ENCODE data around the gene ARIH2. TPM values are rescaled to one million over a fixed set of nuclear protein-coding genes. Genes with fewer than 3 reads are reported as not detected.

The ARIH2 gene
- total RNA-seq, 1 donor from 2014 or later: 112 TPM

DNA sequence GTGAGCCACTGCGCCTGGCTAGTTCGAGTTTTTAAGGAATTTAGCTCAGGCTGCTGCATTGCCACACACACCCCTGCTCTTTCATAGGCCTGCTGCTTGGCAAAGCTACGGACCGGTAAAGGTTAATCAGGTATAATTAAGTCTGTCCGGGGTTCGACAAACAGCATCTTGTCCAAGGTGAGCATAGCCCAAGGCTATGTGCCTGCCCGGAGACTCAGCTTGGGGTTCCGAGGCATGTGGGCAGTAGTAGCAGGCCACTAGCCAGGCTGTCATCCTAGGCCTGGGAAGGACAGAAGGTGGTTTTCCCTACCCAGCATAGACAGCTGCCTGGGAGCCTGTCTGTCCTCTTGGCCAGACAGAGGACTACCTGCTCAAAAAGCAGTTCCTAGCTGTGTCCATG, 78.0 kb downstream of the ARIH2 start:
- ChIA-PET POLR2A (interaction anchor here (0.7 kb wide), 1 partner anchor 33 kb away, joined by 3 read pairs; the partner anchor contains the start of gene IMPDH2), CTCF (interaction anchor here (0.8 to 1.2 kb wide), 2 partner anchors 10 to 15 kb away, joined by 3 read pairs; partner anchors contain the start of gene WDR6)
- Mint-ChIP-seq H3K27me3 (no peaks in the 10 kb centered on the region), H3K27ac (no peak overlapping the region), H3K36me3 (ENCODE audit: low read depth) (peaks cover 12% of the 10 kb centered on the region), H3K4me3 (no peak overlapping the region), H3K9me3 (no peaks in the 10 kb centered on the region), H3K4me1 (peaks cover 4% of the 10 kb centered on the region)
- intact Hi-C loops (cut with micrococcal nuclease): no loop called here
- ATAC-seq (ENCODE audit: low read depth) (no peak), DNase-seq (no peak)
- TF ChIP-seq, protein P1, sequence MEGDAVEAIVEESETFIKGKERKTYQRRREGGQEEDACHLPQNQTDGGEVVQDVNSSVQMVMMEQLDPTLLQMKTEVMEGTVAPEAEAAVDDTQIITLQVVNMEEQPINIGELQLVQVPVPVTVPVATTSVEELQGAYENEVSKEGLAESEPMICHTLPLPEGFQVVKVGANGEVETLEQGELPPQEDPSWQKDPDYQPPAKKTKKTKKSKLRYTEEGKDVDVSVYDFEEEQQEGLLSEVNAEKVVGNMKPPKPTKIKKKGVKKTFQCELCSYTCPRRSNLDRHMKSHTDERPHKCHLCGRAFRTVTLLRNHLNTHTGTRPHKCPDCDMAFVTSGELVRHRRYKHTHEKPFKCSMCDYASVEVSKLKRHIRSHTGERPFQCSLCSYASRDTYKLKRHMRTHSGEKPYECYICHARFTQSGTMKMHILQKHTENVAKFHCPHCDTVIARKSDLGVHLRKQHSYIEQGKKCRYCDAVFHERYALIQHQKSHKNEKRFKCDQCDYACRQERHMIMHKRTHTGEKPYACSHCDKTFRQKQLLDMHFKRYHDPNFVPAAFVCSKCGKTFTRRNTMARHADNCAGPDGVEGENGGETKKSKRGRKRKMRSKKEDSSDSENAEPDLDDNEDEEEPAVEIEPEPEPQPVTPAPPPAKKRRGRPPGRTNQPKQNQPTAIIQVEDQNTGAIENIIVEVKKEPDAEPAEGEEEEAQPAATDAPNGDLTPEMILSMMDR (IDR thresholded peaks at IDR 0.05): no peak

DNA sequence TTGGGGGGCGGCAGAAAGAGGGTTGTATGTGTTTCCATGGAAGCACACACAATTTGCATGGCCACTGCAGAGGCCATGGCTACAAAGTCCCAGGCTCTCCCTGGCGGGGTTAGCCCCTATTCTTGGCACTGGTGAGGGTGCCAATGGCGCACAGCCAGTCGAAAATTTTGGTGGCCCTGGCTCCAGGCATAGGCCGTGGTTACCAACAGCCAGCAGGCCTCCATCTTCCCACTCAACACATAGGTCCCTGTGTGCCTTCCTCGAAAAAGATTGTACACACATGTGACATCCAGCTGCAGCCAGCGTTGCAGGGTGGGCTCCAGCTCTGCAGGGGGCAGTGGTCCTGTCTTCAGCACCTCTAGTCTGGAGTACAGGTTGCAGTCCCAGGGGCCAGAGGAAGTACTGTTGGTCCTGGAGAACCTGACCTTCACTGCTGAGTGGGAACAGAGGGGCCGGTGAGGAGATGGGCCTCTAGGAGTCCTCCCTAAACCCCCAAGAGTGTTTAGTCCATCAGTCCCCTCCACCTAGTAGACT, 78.5 kb downstream of the ARIH2 start:
- no peaks in the 10 kb centered on the region for H3K9me3 Mint-ChIP-seq
- TF ChIP-seq, protein P1 (IDR thresholded peaks at IDR 0.05): no peak
- intact Hi-C loops (cut with micrococcal nuclease): no loop called here
- DNase-seq (no peak), ATAC-seq (ENCODE audit: low read depth) (no peak)
- no peaks in the 10 kb centered on the region for H3K27me3 Mint-ChIP-seq
- H3K4me1 Mint-ChIP-seq: no peaks in the 10 kb centered on the region
- no peak overlapping the region for H3K27ac Mint-ChIP-seq
- ChIA-PET POLR2A (no interaction called here), CTCF (interaction anchor here (1.0 to 1.2 kb wide), 2 partner anchors 9 to 10 kb away, joined by 3 read pairs; partner anchors contain the start of gene WDR6)
- H3K36me3 Mint-ChIP-seq (ENCODE audit: low read depth): peaks cover 12% of the 10 kb centered on the region
- H3K4me3 Mint-ChIP-seq: no peak overlapping the region

DNA sequence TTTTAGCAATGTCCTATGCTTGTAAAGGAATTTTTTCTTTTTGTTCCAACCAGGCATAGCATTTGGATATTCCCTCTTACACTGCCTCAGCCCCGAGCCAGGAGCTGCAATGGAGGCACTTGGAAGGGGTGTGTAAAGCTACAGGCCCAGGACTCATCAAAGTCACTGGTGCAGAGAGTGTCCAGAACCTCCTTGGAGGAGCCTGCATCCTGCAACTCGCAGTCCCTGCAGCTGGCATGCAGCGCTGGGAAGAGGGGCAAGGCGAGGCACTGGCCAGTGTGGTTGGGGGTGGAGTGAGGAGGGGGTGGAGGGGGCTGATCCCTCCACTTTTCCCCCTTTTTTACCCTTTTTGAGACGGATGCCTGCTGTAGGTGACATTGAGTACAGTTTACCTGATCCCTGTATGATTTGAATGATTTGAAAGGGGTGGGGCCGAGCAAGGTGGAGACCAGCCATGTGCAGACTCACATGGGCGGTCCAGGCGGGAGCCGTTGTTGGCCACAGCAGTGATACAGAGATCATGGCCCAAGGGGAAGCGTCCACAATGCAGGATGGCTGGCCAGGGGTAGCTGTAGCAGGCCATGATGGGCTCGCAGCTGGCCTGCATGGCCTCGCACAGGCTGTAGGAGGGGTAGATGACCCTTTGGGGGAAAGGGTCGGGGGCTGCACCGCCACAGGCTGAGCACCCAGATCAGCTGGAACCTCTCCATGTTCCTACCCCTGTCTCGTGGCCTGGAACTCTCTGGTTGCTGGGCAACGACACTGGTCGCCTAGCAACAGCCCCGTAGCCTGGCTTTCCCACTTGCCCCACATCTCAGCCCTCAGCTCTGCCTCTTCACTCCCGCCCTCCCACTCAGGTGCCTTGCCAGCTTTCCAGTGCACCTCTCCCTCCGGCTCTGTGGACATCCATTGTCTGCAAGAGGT, 79.3 kb downstream of the ARIH2 start:
- POLR2A ChIA-PET: no interaction called here
- intact Hi-C loops (cut with micrococcal nuclease): no loop called here
- Mint-ChIP-seq H3K4me3 (no peak overlapping the region), H3K27ac (no peak overlapping the region), H3K4me1 (no peaks in the 10 kb centered on the region), H3K9me3 (no peaks in the 10 kb centered on the region), H3K36me3 (ENCODE audit: low read depth) (peaks cover 12% of the 10 kb centered on the region), H3K27me3 (no peaks in the 10 kb centered on the region)
- ATAC-seq (ENCODE audit: low read depth) (no peak), DNase-seq (no peak)
- TF ChIP-seq, protein P1 (IDR thresholded peaks at IDR 0.05): no peak
- CTCF ChIA-PET: interaction anchor here (1.0 kb wide), 1 partner anchor 10 kb away, joined by 3 read pairs; no protein-coding TSS in a partner anchor

DNA sequence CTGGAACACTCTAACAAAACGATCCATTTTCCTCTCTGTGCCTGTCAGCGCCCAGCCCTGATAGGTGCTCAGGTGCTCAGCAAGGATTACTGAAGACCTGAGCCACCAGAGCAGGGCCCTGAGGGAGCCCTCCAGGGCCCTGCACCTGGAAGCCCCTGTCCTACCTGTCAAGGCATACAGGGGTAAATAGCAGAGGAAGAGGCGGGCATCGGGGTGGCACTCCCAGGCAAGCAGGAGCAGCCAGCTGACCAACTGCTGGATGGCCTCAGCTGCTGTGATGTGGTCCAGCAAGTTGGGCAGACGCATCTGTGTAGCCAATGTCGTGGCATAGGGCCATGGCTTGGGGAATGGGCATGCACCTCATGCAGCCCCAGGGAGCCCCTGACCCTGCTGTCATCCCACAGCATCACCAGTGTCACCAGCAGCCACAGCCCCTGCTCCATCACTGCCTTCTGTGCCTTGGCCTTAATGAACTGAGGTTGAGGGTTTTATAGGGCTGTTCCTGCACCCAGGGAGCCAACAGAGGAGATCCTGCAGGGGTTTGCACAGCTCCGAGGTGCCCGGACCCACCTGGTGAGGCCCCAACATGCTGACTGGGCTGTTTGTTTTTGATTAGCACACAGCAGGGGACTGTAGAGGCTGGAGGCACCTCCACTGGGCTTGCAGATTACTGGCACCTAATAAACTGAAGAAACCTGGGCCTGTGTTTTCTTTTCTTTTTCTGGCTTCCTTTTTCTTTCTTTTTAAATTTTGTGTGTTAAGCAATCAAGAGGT, 80.6 kb downstream of the ARIH2 start:
- no peak overlapping the region for H3K4me3 Mint-ChIP-seq
- peaks cover 12% of the 10 kb centered on the region for H3K36me3 Mint-ChIP-seq (ENCODE audit: low read depth)
- no peak overlapping the region for H3K27ac Mint-ChIP-seq
- DNase-seq: no peak
- intact Hi-C loops (cut with micrococcal nuclease): no loop called here
- CTCF ChIA-PET: no interaction called here
- H3K9me3 Mint-ChIP-seq: no peaks in the 10 kb centered on the region
- TF ChIP-seq, protein P1 (IDR thresholded peaks at IDR 0.05): no peak
- H3K27me3 Mint-ChIP-seq: no peaks in the 10 kb centered on the region
- POLR2A ChIA-PET: no interaction called here
- no peaks in the 10 kb centered on the region for H3K4me1 Mint-ChIP-seq
- no peak for ATAC-seq (ENCODE audit: low read depth)

All from activated B cell treated with CpG ODN at 0.5 μM for 24 hours (primary cell).